DLD1 (cell line): Measurements from ENCODE around the gene POLD2.
"Not testable (repeated sequence)": the region's sequence is repeated elsewhere in the genome, so short reads cannot be mapped to it uniquely, and the experiment has no call there.

Source experiments
- in situ Hi-C: cut with HindIII; loops from 2 replicates; pipeline ENCODE4 v1.10.0; 2017; ENCODE audit warnings: low sequenced_read_pairs

POLD2 gene

DNA sequence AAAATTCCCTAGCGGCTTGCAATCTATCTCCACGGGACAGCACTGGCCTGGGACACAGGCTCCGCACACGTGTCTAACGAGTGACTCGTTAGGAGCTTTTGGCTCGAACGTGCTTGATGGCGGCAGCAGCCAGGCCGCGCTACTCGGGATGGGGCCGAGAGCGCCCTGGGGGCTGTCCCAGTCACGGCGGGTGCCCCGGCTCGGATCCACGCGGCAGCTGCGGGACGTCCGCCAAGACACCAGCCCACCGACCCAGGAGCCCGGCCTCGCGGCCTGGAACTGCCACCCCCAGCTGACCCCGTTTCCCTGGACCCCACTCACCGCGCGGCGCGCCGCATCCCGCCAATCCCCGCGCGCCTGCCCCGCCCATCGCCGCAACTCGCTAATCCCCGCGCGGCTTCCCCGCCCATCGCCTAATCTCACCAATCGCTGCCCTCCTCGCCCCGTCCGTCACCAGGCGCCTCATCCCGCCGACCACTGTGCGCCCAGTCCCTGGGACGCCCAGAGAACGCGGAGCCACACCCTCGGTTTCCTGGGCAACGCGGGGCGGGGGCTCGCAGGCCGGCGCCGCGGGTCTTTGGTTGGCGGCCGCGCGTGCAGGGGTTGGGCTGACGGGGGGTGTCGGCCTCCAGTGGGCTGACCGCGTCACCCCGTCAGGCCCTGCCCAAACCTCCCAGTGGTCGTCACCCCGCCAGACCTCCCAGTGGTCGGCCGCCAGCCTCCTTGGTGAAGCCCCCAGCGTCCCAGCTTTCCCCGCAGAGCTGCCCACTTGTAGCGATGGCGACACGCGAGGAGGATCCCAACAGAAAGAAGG, at the start of gene POLD2:
TSS of gene POLD2 (minus strand) at position 359 of the 814 bp plus-strand sequence. CDS start 1,495 bp downstream, outside the sequence.
- in situ Hi-C loops, result no loop called here

- in situ Hi-C loops, result no loop called here
These were observed 49.6 kb upstream of the POLD2 start for GRCh38 chr7:44172803-44173424.

DNA sequence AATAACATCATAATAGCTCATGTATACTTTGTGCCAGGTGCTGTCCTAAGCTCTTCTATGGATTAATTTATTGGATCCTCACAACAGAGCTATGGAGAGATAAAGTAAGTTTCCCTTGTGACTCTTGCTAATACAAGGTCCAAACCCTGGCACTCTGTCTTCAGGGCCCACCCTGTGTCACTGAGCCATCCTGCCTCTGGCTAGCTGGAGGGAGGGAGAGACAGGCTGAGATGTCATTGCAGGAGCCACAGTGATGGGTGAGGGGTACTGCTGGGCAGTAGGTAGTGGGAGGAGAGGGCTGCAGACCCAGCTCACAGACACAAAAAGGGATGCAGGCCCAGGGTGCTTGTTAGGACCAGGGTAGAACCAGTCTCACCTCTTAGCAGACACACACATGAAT, 49.0 kb upstream of the POLD2 start:
- in situ Hi-C loops, result no loop called here

DNA sequence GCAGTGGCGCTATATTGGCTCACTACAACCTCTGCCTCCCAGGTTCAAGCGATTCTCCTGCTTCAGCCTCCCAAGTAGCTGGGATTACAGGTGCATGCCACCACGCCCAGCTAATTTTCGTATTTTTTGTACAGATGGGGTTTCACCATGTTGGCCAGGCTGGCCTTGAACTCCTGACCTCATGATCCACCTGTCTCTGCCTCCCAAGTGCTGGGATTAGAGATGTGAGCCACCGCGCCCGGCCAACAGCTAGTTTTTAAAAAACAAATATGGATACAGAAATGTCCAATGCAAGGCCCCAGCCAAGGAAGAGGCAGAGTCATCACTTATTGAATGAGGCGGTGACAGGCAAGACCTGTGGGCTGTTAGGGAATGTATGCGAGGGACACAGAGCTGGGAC, 48.6 kb upstream of the POLD2 start:
- in situ Hi-C loops, result not testable (repeated sequence)

- in situ Hi-C loops, result no loop called here
These were observed 44.6 kb upstream of the POLD2 start for GRCh38 chr7:44167920-44168319.

DNA sequence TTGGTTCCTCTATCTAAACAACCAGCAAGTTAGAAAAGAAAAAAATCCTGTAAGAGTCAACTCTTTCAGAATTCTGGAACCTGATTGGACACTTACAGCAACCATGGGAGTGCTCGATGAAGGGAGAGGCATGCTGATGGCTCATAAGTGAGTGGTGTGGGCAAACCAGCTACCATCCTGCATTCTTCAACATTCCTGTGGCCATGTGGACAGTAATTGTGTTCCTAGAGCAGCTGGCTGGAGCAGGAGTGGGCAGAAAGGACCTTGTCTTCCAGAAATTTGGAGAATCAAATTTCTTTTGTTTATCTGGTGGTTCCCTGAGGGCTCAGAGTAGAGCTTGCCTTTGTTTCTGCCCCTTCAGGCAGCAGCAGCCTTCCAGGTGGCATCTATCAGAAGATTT, 40.2 kb upstream of the POLD2 start:
- in situ Hi-C loops, result no loop called here

DNA sequence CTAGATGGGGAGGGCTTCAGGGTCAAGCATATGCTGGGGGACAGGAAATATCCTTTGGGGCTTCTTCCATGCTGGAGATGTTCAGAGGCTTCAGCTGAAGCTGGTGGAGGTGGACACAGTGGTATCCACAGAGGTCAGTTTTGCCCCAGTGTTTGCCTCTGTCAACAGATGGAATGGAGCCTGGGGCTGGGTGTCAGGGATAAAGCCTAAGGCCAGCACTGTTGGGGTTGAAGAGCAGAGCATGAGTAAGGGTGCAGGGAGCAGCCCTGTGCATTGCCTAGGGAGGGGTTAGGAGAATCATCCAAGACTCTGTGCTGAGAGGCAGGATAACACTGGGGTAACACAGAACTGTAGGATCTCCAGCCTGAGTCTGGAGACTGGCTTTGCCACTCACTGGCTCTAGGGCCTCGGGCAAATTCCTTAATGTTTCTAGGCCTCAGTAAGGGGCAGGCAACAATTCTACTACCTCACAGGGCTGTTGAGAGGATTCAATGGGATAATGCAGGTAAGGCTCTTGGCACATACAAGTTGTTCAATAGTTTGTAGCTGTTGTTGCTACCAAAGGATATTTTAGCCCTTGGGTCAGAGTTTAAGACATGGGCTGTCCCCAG, 39.5 kb upstream of the POLD2 start:
- in situ Hi-C loops, result no loop called here

DNA sequence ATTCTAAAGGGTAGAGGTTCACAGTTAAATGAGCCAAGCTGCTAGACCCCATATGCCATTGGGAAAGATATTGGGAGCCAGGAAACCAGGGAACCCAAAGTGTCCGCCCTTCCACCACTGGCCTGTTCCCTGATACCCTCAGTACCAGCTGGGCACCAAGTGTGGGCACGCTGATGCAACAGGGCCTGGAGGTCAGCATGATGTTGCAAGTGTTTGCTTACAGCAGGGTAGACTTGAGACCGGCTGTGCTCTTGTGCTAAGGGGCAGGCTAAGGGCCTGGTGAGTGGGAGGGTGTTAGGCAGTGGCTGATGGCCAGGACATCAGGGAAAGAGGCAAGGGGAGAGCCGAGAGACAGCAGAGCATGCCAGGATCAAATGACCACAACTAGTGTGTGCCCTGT, 38.8 kb upstream of the POLD2 start:
- in situ Hi-C loops, result no loop called here

GRCh38 chr7:44161371-44161770, 38.0 kb upstream of the POLD2 start:
- in situ Hi-C loops, result no loop called here

DNA sequence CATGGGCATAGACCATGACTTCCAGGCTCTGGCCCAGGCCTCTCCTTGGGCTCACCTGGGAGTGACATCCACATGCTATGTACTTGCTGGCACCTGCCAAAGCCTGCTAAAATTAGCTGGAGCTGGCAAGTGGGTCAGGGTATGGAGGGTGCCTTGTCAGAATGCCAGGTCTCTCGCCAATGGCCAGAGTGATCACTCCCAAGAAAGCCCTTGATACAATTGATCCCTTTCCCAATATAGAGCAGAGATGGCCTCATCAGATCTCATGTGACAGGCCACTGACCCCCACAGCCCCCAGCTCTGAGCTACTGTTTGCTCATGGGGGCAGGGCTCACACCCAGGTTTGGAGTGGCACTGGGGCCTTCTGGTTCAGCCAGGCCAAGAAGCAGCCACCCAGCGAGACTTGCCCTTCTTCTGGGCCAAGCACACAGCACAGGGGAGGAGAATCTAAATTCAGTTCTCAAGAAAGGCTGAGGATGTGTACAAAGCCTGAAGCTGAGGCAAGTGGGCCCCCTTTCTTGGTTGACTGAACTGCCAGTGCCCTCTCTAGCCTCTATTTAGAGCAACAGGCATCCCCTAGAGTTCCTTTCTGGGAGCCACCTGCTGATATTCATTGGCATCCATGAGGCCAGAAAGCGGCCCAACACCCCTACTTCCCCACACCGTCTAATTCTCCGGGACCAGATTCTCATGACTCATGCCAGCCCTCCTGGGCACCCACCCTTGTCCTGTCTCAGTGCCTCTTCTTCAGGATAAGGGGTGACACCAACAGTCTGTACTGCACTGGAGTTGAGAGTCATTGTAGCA, 36.7 kb upstream of the POLD2 start:
- in situ Hi-C loops, result no loop called here

GRCh38 chr7:44158873-44159631, 35.7 kb upstream of the POLD2 start:
- in situ Hi-C loops, result no loop called here

DNA sequence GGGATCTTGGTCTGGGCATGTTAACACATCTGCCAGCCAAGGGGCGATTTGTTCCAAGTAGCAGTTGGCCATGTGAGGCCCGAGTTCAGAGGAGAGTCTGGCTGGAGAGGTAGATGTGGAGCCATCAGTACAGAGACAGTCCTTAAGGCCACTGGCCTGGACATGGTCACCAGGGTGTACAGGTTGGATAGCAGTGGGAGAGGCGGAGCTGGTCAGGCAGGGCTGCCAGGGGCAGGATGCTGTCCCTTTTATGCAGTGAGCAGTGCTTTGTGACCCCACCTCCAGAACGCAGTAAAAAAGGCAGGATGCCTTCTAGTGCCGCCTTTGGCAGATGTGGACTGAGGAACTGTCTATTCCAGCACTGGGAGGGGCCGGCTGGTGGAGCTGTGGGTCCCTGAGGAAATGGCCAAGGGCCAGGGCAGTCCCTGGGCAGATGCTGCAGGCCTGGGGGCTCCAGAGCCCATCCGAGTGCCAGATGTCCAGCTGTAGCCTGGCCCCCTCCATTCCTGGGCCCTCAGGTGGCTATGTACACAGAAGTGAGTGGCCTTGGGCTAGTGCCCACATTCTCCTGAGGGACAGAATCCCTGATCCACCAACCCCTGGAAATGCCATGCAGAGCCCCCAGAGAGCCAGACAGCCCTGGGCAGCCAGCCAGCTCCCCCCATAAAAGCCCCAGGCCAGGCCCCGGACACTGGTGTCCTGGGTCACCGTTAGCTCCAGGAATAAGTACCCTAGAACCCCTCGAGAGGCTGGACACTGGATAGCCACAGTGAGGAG, 34.9 kb upstream of the POLD2 start:
- in situ Hi-C loops, result no loop called here

- in situ Hi-C loops, result no loop called here
These were observed 34.0 kb upstream of the POLD2 start for GRCh38 chr7:44157116-44158080.

DNA sequence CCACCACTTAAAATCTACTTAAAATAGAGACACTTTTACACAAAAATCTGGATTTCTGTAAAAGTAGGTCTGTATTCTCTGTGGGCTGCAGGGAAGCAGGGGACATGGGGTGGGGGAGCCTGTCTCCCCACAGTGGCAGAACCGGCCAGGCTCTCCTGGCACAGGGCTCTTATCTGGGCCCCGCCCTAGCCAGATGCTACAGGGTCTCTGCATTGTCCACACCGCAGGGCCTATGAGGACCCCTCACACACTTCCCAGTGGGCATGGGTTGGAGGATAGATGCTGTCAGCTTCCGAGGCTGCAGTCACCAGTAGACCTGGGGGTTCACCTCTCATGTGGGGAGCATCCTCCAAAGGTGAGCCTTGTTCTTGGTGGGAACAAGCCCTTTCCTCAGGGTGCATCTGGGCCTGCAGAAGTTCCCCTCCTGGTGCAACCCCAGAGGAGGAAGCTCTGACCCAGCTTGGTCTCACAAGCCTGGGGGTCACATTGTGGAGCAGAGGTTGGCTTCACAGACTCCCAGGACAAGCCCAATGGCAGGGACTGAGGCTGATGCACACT, 33.2 kb upstream of the POLD2 start:
- in situ Hi-C loops, result no loop called here

GRCh38 chr7:44155191-44156185, 32.1 kb upstream of the POLD2 start:
- in situ Hi-C loops, result no loop called here

GRCh38 chr7:44154703-44155102, 31.4 kb upstream of the POLD2 start:
- in situ Hi-C loops, result no loop called here

GRCh38 chr7:44153948-44154335, 30.6 kb upstream of the POLD2 start:
- in situ Hi-C loops, result no loop called here
